GM12878 (cell line): ENCODE data around the gene FAM193A.

Source experiments
- CEBPB ChIP-seq, 2 experiments: fragments of 150-350 bp in 1 of 2; IDR thresholded peaks; 2 replicates each; pipeline ENCODE4 v1.6.1; 2012 to 2014; ENCODE audit warnings: low read depth in 2 of 2, low read length in 2 of 2, borderline replicate concordance in 1 of 2, inconsistent platforms in 1 of 2
- CREB1 ChIP-seq: IDR thresholded peaks from 2 replicates; pipeline ENCODE4 v1.6.1; 2012; ENCODE audit warnings: low read depth, mild to moderate bottlenecking, inconsistent platforms
- EGR1 ChIP-seq, 2 experiments: IDR thresholded peaks; 1 replicate in 1 of 2; 2 replicates in 1 of 2; pipeline ENCODE4 v1.6.1; 2011 to 2012; ENCODE audit warnings: low read depth in 2 of 2, low read length in 2 of 2, borderline replicate concordance in 1 of 2, mild to moderate bottlenecking in 1 of 2, moderate library complexity in 1 of 2
- EZH2 ChIP-seq: IDR thresholded peaks from 2 replicates; pipeline ENCODE4 v1.6.1; 2012; ENCODE audit warnings: low read depth, mild to moderate bottlenecking, control low read depth, inconsistent platforms, low read length, borderline replicate concordance; ENCODE audit not compliant: control insufficient read depth
- MYC ChIP-seq: IDR thresholded peaks from 2 replicates; pipeline ENCODE4 v1.6.1; 2011; ENCODE audit warnings: mild to moderate bottlenecking, low read length, moderate library complexity, inconsistent platforms; ENCODE audit not compliant: insufficient read depth, insufficient replicate concordance, insufficient read length, severe bottlenecking
- RELA ChIP-seq: fragments of 450-650 bp; IDR thresholded peaks from 2 replicates; pipeline ENCODE4 v1.8.0; 2014; ENCODE audit warnings: borderline replicate concordance; ENCODE audit not compliant: partially characterized antibody
- STAT3 ChIP-seq: IDR thresholded peaks from 2 replicates; pipeline ENCODE4 v1.6.1; 2011; ENCODE audit warnings: low read depth, low read length, improper control_type of control experiment

DNA sequence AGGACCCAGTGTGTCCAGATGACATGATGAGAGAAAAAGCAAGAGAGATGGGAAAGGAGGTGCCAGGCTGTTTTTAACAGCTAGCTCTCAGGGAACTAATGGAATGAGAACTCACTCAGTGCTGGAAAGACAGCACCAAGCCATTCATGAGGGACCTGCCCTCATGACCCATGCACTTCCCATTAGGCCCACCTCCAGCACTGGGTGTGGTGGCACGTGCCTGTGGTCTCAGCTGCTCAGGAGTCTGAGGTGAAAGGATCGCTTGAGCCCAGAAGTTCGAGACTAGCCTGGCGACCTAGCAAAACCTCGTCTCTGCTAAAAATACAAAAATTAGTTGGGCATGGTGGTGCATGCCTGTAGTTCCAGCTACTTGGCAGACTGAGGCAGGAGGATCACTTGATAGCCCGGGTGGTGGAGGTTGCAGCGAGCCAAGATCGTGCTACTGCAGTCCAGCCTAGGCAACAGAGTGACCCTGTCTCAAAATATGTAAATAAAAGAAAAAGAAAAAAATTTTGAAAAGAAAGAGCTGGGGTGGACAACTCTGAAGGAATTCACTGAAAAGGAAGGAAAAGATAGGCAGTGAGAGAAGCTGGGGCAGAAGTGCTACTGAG lies 50.9 kb downstream of the FAM193A start:
- TF ChIP-seq EZH2: no peak
- no peak for TF ChIP-seq STAT3
- TF ChIP-seq EGR1 (IDR thresholded peaks at IDR 0.05; ENCODE audit: borderline replicate concordance in 1 of 2, low read depth in 2 of 2, low read length in 2 of 2): no peak
- TF ChIP-seq CEBPB (IDR thresholded peaks at IDR 0.05; ENCODE audit: borderline replicate concordance in 1 of 2, low read depth in 2 of 2, low read length in 2 of 2): no peak
- TF ChIP-seq CREB1: no peak
- no peak for TF ChIP-seq MYC
- no peak for TF ChIP-seq RELA
